ENCODE measurements around the gene PCP4L1.
A peak's percentile ranks its signal among the peaks of the same experiment; 100 is the strongest.
"Not testable (repeated sequence)": the region's sequence is repeated elsewhere in the genome, so short reads cannot be mapped to it uniquely, and the experiment has no call there.

Gene PCP4L1

DNA sequence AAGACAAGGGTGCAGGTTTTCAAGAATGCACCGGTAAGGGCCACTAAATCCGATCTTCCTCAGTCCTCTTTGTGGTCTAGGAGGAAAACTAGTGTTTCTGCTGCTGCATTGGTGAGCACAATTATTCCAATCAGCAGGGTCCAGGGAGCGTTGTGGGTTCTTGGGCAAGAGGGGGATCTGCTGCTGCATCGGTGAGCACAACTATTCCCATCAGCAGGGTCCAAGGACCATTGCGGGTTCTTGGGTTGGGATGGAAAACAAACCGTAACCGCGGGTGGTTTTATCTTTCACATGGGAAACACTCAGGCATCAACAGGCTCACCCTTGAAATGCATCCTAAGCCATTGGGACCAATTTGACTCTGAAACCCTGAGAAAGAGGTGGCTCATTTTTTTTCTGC is 7.0 kb upstream of the PCP4L1 start:
- Histone ChIP-seq H3K27me3 (ENCODE audit: control insufficient read depth in 1 of 2, insufficient read depth in 2 of 2, low read length in 2 of 2) (no peaks in the 10 kb centered on the region), H3K9me3 (ENCODE audit: control insufficient read depth in 1 of 2, low read length in 2 of 2) (no peaks in the 10 kb centered on the region), H3K4me1 (ENCODE audit: control insufficient read depth in 1 of 2, insufficient read depth in 2 of 2, low read length in 2 of 2) (no peaks in the 10 kb centered on the region), H3K36me3 (ENCODE audit: control insufficient read depth in 1 of 2, insufficient read depth in 2 of 2, low read length in 2 of 2) (no peaks in the 10 kb centered on the region), H3K27ac (ENCODE audit: low read depth, low read length) (no peak overlapping the region), H3K4me3 (ENCODE audit: low read depth in 1 of 2, low read length in 2 of 2) (no peak overlapping the region), H3K9ac (ENCODE audit: low read depth in 1 of 2, low read length in 2 of 2) (no peak overlapping the region)

DNA sequence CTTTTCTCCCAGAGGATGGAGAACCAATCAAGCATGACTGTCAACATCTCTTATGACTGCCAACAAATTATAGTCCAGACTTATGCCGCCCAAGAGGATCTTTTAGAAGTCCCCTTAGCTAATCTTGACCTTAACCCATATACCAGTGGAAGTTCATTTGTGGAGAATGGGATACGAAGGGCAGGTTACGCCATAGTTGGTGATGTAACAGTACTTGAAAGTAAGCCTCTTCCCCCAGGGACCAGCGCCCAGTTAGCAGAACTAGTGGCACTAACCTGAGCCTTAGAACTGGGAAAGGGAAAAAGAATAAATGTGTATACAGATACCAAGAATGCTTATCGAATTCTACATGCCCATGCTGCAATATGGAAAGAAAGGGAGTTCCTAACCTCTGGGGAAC is 3.2 kb upstream of the PCP4L1 start:
- not testable (repeated sequence) for H3K9me3 ChIP-seq (ENCODE audit: control insufficient read depth in 1 of 2, low read length in 2 of 2); H3K27ac ChIP-seq (ENCODE audit: low read depth, low read length); H3K36me3 ChIP-seq (ENCODE audit: control insufficient read depth in 1 of 2, insufficient read depth in 2 of 2, low read length in 2 of 2); H3K4me3 ChIP-seq (ENCODE audit: low read depth in 1 of 2, low read length in 2 of 2); H3K4me1 ChIP-seq (ENCODE audit: control insufficient read depth in 1 of 2, insufficient read depth in 2 of 2, low read length in 2 of 2); H3K9ac ChIP-seq (ENCODE audit: low read depth in 1 of 2, low read length in 2 of 2)
- H3K27me3 ChIP-seq (ENCODE audit: control insufficient read depth in 1 of 2, insufficient read depth in 2 of 2, low read length in 2 of 2), result peaks cover 10 to 21% of the 10 kb centered on the region in 2 donors

DNA sequence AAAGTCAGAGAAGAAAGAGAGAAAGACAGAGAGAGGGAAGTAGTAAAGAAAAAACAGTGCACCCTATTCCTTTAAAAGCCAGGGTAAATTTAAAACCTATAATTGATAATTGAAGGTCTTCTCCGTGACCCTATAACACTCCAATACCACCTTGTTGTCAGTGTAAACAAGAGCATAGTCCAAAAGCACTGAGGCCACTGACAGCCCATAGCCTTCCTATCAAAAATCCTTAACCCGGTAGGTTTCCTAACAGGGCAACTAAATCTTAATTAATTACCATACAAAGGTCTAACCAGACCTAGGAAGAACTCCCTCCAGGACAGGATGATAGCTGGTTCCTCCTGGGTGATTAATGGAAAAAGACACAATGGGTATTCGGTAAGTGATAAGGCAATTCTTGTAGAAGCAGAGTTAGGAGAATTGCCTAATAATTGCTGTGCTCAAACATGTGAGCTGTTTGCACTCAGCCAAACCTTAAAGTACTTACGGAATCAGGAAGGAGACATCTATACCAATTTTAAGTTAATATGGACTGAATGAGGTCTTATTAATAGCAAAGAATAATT is 2.5 kb upstream of the PCP4L1 start:
- H3K9ac ChIP-seq (ENCODE audit: low read depth in 1 of 2, low read length in 2 of 2); H3K9me3 ChIP-seq (ENCODE audit: control insufficient read depth in 1 of 2, low read length in 2 of 2); H3K27ac ChIP-seq (ENCODE audit: low read depth, low read length); H3K4me3 ChIP-seq (ENCODE audit: low read depth in 1 of 2, low read length in 2 of 2); H3K4me1 ChIP-seq (ENCODE audit: control insufficient read depth in 1 of 2, insufficient read depth in 2 of 2, low read length in 2 of 2); H3K36me3 ChIP-seq (ENCODE audit: control insufficient read depth in 1 of 2, insufficient read depth in 2 of 2, low read length in 2 of 2): not testable (repeated sequence)
- H3K27me3 ChIP-seq (ENCODE audit: control insufficient read depth in 1 of 2, insufficient read depth in 2 of 2, low read length in 2 of 2), result peaks cover 13 to 22% of the 10 kb centered on the region in 2 donors

DNA sequence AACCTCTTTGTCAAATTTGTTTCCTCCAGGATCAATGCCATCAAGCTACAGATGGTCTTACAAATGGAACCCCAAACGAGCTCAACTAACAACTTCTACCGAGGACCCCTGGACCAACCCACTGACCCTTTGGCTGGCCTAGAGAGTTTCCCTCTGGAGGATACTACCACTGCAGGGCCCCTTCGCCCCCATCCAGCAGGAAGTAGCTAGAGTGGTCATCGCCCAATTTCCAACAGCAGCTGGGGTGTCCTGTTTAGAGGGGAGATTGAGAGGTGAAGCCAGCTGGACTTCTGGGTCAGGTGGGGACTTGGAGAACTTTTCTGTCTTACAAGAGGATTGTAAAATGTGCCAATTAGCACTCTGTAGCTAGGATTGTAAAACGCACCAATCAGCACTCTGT is 1.4 kb upstream of the PCP4L1 start:
- H3K4me1 ChIP-seq (ENCODE audit: control insufficient read depth in 1 of 2, insufficient read depth in 2 of 2, low read length in 2 of 2), result peaks cover 11 to 17% of the 10 kb centered on the region in 2 donors
- H3K36me3 ChIP-seq (ENCODE audit: control insufficient read depth in 1 of 2, insufficient read depth in 2 of 2, low read length in 2 of 2); H3K9me3 ChIP-seq (ENCODE audit: control insufficient read depth in 1 of 2, low read length in 2 of 2); H3K4me3 ChIP-seq (ENCODE audit: low read depth in 1 of 2, low read length in 2 of 2); H3K27ac ChIP-seq (ENCODE audit: low read depth, low read length); H3K9ac ChIP-seq (ENCODE audit: low read depth in 1 of 2, low read length in 2 of 2): not testable (repeated sequence)
- H3K27me3 ChIP-seq (ENCODE audit: control insufficient read depth in 1 of 2, insufficient read depth in 2 of 2, low read length in 2 of 2), result peaks cover 13 to 26% of the 10 kb centered on the region in 2 donors

DNA sequence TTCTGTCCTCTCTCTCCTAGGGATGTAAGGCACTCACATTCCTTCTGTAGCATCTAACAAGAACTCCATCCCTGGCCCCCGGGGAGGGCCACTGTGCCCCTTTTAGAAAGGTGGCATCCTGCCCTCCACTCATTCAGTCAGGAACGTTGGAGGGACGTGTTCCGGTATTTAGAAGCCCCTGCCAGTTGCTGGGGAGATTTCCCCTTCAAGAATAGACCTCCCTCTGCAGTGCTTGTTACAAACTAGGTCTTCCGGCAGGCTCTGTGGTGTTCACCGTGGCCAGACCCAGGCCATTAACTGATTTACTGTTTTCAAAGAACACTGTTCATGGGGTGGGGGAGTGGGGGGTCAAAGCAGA is 779 bp downstream of the PCP4L1 start:
- Histone ChIP-seq H3K27ac (ENCODE audit: low read depth, low read length) (no peak overlapping the region), H3K9ac (ENCODE audit: low read depth in 1 of 2, low read length in 2 of 2) (no peak overlapping the region), H3K4me3 (ENCODE audit: low read depth in 1 of 2, low read length in 2 of 2) (peak overlapping the region in 1 of 2 donors; percentile 63), H3K36me3 (ENCODE audit: control insufficient read depth in 1 of 2, insufficient read depth in 2 of 2, low read length in 2 of 2) (no peaks in the 10 kb centered on the region), H3K9me3 (ENCODE audit: control insufficient read depth in 1 of 2, low read length in 2 of 2) (peaks cover 0 to 3% of the 10 kb centered on the region in 2 donors), H3K4me1 (ENCODE audit: control insufficient read depth in 1 of 2, insufficient read depth in 2 of 2, low read length in 2 of 2) (peaks cover 11 to 17% of the 10 kb centered on the region in 2 donors), H3K27me3 (ENCODE audit: control insufficient read depth in 1 of 2, insufficient read depth in 2 of 2, low read length in 2 of 2) (peaks cover 13 to 26% of the 10 kb centered on the region in 2 donors)

DNA sequence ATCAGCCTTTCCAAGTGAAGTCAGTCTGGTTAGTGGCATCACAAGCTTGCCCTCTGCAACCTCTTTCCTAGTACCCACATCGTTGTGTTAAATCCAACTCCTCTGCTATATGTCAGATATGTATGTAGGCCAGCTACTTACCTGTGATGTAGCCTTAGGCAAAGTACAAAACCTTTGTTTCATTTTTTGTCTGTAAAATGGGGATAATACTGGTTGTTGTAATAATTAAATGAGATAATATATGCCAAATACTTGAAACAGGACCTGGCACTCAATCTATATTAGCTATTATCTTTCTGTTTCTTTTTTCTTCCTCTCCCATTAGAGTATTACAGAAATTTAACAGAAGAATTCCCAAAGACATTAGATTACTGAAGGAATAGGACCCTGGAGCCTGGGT is 1.2 kb downstream of the PCP4L1 start:
- H3K9ac ChIP-seq (ENCODE audit: low read depth in 1 of 2, low read length in 2 of 2), result no peak overlapping the region
- H3K9me3 ChIP-seq (ENCODE audit: control insufficient read depth in 1 of 2, low read length in 2 of 2), result peaks cover 0 to 3% of the 10 kb centered on the region in 2 donors
- no peak overlapping the region for H3K4me3 ChIP-seq (ENCODE audit: low read depth in 1 of 2, low read length in 2 of 2)
- H3K4me1 ChIP-seq (ENCODE audit: control insufficient read depth in 1 of 2, insufficient read depth in 2 of 2, low read length in 2 of 2), result peaks cover 11 to 17% of the 10 kb centered on the region in 2 donors
- no peaks in the 10 kb centered on the region for H3K36me3 ChIP-seq (ENCODE audit: control insufficient read depth in 1 of 2, insufficient read depth in 2 of 2, low read length in 2 of 2)
- H3K27me3 ChIP-seq (ENCODE audit: control insufficient read depth in 1 of 2, insufficient read depth in 2 of 2, low read length in 2 of 2), result peaks cover 13 to 26% of the 10 kb centered on the region in 2 donors
- no peak overlapping the region for H3K27ac ChIP-seq (ENCODE audit: low read depth, low read length)

DNA sequence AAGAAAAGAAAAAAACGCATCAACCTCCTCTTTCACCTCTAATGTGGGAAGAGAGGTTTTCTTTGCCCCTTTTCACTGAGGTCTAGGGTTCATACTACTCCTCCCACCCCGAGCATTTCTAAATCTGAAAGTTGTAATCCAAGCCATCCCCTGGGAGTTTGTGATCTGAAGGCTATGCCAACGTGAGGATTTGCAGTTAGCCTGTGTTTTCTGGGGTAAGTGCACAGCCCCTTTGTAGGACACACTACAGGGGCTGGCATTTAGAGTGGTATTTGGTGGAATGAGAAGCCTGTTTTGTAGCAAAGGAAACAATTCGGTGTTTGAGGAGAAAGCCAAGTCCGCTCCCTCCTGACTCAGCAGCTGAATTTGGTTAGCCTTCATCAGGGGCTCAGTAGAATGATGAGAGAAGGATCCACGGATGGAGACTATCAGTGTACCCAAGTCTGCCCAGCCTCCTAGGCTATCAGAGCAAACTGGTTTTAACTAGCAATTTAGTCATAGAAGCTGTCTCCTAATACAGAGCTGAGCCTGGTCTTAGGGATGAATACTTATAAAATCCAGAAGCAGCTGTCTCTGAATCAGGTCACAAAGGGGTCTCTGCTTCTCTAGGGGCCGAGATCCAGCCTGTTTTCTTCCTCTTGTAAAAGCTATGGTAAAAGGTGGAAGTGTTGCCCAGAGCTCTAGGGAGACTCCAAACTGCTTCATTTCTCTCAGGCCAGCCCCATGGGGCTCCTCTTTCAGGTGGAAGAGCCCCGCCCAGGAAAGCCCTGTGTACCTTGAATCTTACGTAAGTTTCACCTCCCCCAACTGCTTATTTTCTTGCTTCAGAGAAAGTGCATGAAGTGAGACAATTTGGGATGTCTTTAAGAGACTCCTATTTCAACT is 2.1 kb downstream of the PCP4L1 start:
- H3K9ac ChIP-seq (ENCODE audit: low read depth in 1 of 2, low read length in 2 of 2), result no peak overlapping the region
- H3K4me1 ChIP-seq (ENCODE audit: control insufficient read depth in 1 of 2, insufficient read depth in 2 of 2, low read length in 2 of 2), result peaks cover 11 to 17% of the 10 kb centered on the region in 2 donors
- no peak overlapping the region for H3K27ac ChIP-seq (ENCODE audit: low read depth, low read length)
- peaks cover 0 to 3% of the 10 kb centered on the region in 2 donors for H3K9me3 ChIP-seq (ENCODE audit: control insufficient read depth in 1 of 2, low read length in 2 of 2)
- H3K27me3 ChIP-seq (ENCODE audit: control insufficient read depth in 1 of 2, insufficient read depth in 2 of 2, low read length in 2 of 2), result peaks cover 13 to 26% of the 10 kb centered on the region in 2 donors
- no peaks in the 10 kb centered on the region for H3K36me3 ChIP-seq (ENCODE audit: control insufficient read depth in 1 of 2, insufficient read depth in 2 of 2, low read length in 2 of 2)
- no peak overlapping the region for H3K4me3 ChIP-seq (ENCODE audit: low read depth in 1 of 2, low read length in 2 of 2)

DNA sequence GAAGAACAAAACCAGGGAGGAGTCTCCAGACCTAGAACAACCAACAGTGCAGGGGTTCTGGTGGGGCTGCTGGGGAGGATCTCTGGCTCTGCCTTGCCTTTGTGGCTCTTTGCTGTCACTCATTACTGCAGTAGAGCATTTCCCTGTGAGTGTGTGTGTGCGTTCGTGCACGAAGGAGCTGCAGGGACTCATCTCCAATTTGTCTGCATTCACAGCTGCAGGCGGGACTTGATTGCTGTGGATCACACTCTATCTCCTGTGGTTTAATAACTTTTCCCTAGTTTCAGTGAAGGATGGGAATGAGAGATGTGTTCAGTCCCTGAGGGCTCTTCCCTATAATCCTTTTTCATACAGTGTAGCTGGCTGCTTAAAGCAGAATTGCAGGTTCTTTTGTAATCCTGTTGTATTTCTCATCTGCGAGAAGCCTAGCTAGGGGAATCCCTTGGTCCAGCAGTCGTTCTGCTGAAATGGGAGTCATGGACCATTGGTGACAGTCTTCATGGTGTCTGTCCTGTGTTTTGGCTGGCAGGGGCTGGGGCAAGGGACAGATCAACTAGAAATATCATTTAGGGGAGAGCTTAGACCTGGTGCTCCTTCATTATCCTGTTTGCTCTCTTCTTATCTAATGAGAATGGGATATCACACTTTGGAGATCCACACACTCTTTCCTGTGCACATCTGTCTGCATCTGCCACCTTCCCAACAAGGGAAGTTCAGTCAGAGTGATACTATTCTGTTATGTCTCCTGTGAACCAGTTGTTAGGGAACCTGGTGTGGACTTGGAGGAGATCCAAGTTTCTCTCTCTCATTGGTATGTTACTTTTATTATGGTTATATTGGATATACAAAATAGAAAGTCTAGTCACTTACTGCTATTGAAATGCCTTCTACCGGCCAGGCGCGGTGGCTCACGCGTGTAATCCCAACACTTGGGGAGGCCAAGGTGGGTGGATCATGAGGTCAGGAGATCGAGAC is 3.0 kb downstream of the PCP4L1 start:
- no peaks in the 10 kb centered on the region for H3K36me3 ChIP-seq (ENCODE audit: control insufficient read depth in 1 of 2, insufficient read depth in 2 of 2, low read length in 2 of 2)
- no peak overlapping the region for H3K4me3 ChIP-seq (ENCODE audit: low read depth in 1 of 2, low read length in 2 of 2)
- no peak overlapping the region for H3K9ac ChIP-seq (ENCODE audit: low read depth in 1 of 2, low read length in 2 of 2)
- H3K27ac ChIP-seq (ENCODE audit: low read depth, low read length), result no peak overlapping the region
- peaks cover 0 to 3% of the 10 kb centered on the region in 2 donors for H3K9me3 ChIP-seq (ENCODE audit: control insufficient read depth in 1 of 2, low read length in 2 of 2)
- peaks cover 11 to 17% of the 10 kb centered on the region in 2 donors for H3K4me1 ChIP-seq (ENCODE audit: control insufficient read depth in 1 of 2, insufficient read depth in 2 of 2, low read length in 2 of 2)
- H3K27me3 ChIP-seq (ENCODE audit: control insufficient read depth in 1 of 2, insufficient read depth in 2 of 2, low read length in 2 of 2), result peaks cover 13 to 26% of the 10 kb centered on the region in 2 donors

DNA sequence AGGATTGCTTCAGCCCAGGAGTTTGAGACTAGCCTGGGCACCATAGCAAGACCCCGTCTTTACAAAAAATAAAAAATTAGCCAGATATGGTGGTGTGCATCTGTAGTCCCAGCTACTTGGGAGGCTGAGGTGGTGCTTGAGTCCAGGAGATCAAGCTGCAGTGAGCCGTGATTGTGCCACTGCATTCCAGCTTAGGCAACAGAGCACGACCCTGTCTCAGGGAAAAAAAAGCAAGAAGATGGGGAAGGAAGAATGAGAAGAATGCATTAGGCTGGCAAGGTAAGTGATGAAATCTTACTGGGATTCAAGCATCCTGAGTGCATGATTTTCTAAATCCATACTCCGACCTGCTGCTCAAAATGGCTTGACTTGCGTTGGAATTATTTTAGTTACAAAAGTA is 6.8 kb downstream of the PCP4L1 start:
- H3K27ac ChIP-seq (ENCODE audit: low read depth, low read length), result no peak overlapping the region
- H3K27me3 ChIP-seq (ENCODE audit: control insufficient read depth in 1 of 2, insufficient read depth in 2 of 2, low read length in 2 of 2), result peaks cover 3 to 5% of the 10 kb centered on the region in 2 donors
- no peaks in the 10 kb centered on the region for H3K36me3 ChIP-seq (ENCODE audit: control insufficient read depth in 1 of 2, insufficient read depth in 2 of 2, low read length in 2 of 2)
- H3K4me3 ChIP-seq (ENCODE audit: low read depth in 1 of 2, low read length in 2 of 2), result no peak overlapping the region
- no peak overlapping the region for H3K9ac ChIP-seq (ENCODE audit: low read depth in 1 of 2, low read length in 2 of 2)
- H3K9me3 ChIP-seq (ENCODE audit: control insufficient read depth in 1 of 2, low read length in 2 of 2), result no peaks in the 10 kb centered on the region
- peaks cover 6 to 15% of the 10 kb centered on the region in 2 donors for H3K4me1 ChIP-seq (ENCODE audit: control insufficient read depth in 1 of 2, insufficient read depth in 2 of 2, low read length in 2 of 2)

DNA sequence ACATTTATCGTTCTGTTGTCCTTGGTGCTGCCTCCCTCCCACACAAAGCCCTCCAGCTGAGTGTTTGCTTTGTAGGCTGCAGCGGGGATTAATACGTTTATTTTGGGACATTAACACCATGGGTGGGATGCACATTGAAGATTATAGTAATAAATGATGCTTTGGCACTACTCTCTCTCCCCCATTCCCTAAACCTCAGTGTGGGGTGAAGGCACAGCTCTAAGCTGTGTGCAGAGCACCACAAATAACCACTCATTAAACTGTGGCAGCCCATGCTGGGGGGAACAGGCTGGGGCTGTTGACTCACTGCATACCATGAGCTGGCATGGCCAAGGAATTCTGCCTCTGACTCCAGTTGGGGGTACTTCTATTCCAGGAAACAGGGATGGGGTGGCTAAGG is 7.7 kb downstream of the PCP4L1 start:
- Histone ChIP-seq H3K27ac (ENCODE audit: low read depth, low read length) (no peak overlapping the region), H3K4me1 (ENCODE audit: control insufficient read depth in 1 of 2, insufficient read depth in 2 of 2, low read length in 2 of 2) (peaks cover 4 to 6% of the 10 kb centered on the region in 2 donors), H3K4me3 (ENCODE audit: low read depth in 1 of 2, low read length in 2 of 2) (no peak overlapping the region), H3K27me3 (ENCODE audit: control insufficient read depth in 1 of 2, insufficient read depth in 2 of 2, low read length in 2 of 2) (peaks cover 0 to 4% of the 10 kb centered on the region in 2 donors), H3K9me3 (ENCODE audit: control insufficient read depth in 1 of 2, low read length in 2 of 2) (no peaks in the 10 kb centered on the region), H3K9ac (ENCODE audit: low read depth in 1 of 2, low read length in 2 of 2) (no peak overlapping the region), H3K36me3 (ENCODE audit: control insufficient read depth in 1 of 2, insufficient read depth in 2 of 2, low read length in 2 of 2) (no peaks in the 10 kb centered on the region)

Measured in duodenal mucosa (tissue), 2 donors.